Colonic mucosa (tissue), 4 donors: ENCODE data around the gene NPAT. TPM values are rescaled to one million over a fixed set of nuclear protein-coding genes. Genes with fewer than 3 reads are reported as not detected.

ENCODE experiments used
- DNase-seq: peaks from one replicate; pipeline ENCODE4 v3.0.0-alpha.2; 2020
- H3K27ac ChIP-seq: fragments of 200-600 bp; one replicate; pipeline ENCODE4 v1.8.0; 2021
- H3K27me3 ChIP-seq: fragments of 200-600 bp; one replicate; pipeline ENCODE4 v1.8.0; 2021
- H3K36me3 ChIP-seq: fragments of 200-600 bp; one replicate; pipeline ENCODE4 v1.8.0; 2021
- H3K4me1 ChIP-seq: fragments of 200-600 bp; one replicate; pipeline ENCODE4 v1.8.0; 2021; ENCODE audit warnings: mild to moderate bottlenecking
- H3K4me3 ChIP-seq: fragments of 200-600 bp; one replicate; pipeline ENCODE4 v1.8.0; 2021
- H3K9ac ChIP-seq, 2 donors: one replicate each; pipeline ENCODE4 v1.7.0; 2013; ENCODE audit warnings: control low read depth in 2 of 2, low read depth in 2 of 2, low read length in 2 of 2
- H3K9me3 ChIP-seq: fragments of 200-600 bp; one replicate; pipeline ENCODE4 v1.8.0; 2021
- intact Hi-C: fragments of 100-400 bp; cut with DNase I; formaldehyde crosslinking; loops from one replicate; pipeline ENCODE4 v1.14.1; 2022
- total RNA-seq, 2 donors: library from RNA; stranded (reverse); fragmentation: NEBNext Ultra II Directional in 1 of 2; extraction: Animal tissue kit (Norgen Biotek cat#: 25700) in 1 of 2; gene quantifications; one replicate each; pipeline ENCODE4 v1.2.1, GENCODE V29; 2021
- TF ChIP-seq, protein P1 (sequence below): fragments of 200-600 bp; IDR thresholded peaks from one replicate; pipeline ENCODE4 v1.8.0; 2022; ENCODE audit warnings: antibody characterized with exemption, mild to moderate bottlenecking
- donor health status: healthy.
- donor health status: DM: no; HTN: no; CAD: no.
- donor health status: DM: no; HTN: no; CAD: no.

NPAT gene
- total RNA-seq, 2 donors from 2014 or later: 10.8 to 14.0 TPM

DNA sequence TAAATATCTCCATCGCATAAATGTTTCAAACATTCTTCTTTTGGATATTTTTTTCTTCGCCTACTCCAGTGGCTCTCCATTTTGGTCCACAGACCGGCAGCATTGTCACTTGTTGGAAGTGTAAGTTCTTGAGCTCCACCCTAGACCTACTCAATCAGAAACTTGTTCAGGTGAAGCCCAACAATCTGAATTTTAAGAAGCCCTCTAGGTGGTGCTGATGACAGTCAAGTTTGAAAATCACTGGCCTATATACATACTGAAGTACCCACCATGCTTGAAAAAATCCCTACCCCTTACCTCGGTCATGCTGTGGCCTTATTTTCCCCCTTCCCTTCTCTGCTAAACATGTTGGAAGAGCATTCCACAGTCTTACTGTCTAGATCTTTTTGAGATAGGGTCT lies 111.3 kb downstream of the NPAT start:
- TF ChIP-seq, protein P1, sequence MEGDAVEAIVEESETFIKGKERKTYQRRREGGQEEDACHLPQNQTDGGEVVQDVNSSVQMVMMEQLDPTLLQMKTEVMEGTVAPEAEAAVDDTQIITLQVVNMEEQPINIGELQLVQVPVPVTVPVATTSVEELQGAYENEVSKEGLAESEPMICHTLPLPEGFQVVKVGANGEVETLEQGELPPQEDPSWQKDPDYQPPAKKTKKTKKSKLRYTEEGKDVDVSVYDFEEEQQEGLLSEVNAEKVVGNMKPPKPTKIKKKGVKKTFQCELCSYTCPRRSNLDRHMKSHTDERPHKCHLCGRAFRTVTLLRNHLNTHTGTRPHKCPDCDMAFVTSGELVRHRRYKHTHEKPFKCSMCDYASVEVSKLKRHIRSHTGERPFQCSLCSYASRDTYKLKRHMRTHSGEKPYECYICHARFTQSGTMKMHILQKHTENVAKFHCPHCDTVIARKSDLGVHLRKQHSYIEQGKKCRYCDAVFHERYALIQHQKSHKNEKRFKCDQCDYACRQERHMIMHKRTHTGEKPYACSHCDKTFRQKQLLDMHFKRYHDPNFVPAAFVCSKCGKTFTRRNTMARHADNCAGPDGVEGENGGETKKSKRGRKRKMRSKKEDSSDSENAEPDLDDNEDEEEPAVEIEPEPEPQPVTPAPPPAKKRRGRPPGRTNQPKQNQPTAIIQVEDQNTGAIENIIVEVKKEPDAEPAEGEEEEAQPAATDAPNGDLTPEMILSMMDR: no peak
- DNase-seq: no peak
- Histone ChIP-seq H3K9me3 (no peaks in the 10 kb centered on the region), H3K36me3 (no peaks in the 10 kb centered on the region), H3K4me1 (no peaks in the 10 kb centered on the region), H3K9ac (no peak overlapping the region), H3K27me3 (no peaks in the 10 kb centered on the region), H3K27ac (no peak overlapping the region), H3K4me3 (no peak overlapping the region)
- intact Hi-C loops: loop anchor here (10.0 kb wide), 1 partner anchor 544 kb away; no protein-coding TSS in a partner anchor

Other genes starting within 250 kb of the NPAT start
- gene CUL5, start 213.7 kb downstream of the NPAT start, total RNA-seq: 10 to 100 TPM; 26.1 to 28.0 TPM
- gene ACAT1, start 101.1 kb downstream of the NPAT start, total RNA-seq: 100 to 1,000 TPM in 1 of 2 donors, 10 to 100 TPM in 1; 51.5 to 130 TPM
- 10 to 100 TPM; 28.3 to 30.1 TPM for gene ATM, start 429 bp upstream of the NPAT start, total RNA-seq
- gene C11orf65, start 244.9 kb upstream of the NPAT start, total RNA-seq: under 1 TPM; 0.50 to 0.64 TPM